GM06990 (cell line): ENCODE results near the gene COBLL1.

Experiments used
- DNase-seq: peaks from one replicate; pipeline ENCODE4 v3.0.0-alpha.2; 2011; ENCODE audit not compliant: insufficient read length; ENCODE audit errors: extremely low read depth
- H3K27me3 ChIP-seq: replicated peaks from 2 replicates; pipeline ENCODE4 v1.6.0; 2011; ENCODE audit warnings: low read length; ENCODE audit not compliant: control insufficient read depth, insufficient read depth
- H3K36me3 ChIP-seq: 2 replicates; pipeline ENCODE4 v1.5.1; 2011; ENCODE audit warnings: low read length; ENCODE audit not compliant: control insufficient read depth, insufficient read depth
- H3K4me3 ChIP-seq: replicated peaks from 2 replicates; pipeline ENCODE4 v1.5.1; 2011; ENCODE audit warnings: low read depth, mild to moderate bottlenecking, control low read depth, low read length
- CTCF ChIP-seq: IDR thresholded peaks from 2 replicates; pipeline ENCODE4 v1.5.1; 2011; ENCODE audit warnings: low read length, control low read depth, mild to moderate bottlenecking, inconsistent platforms; ENCODE audit not compliant: insufficient read depth, poor library complexity, severe bottlenecking

COBLL1 gene

GRCh38 chr2:164781394-164781793 is 60.2 kb downstream of the COBLL1 start:
- TF ChIP-seq CTCF: no peak
- H3K36me3 ChIP-seq: no peaks in the 10 kb centered on the region
- no peak for DNase-seq
- H3K4me3 ChIP-seq: no peak overlapping the region
- no peaks in the 10 kb centered on the region; the same call in 1 of the 2 replicates for H3K27me3 ChIP-seq

GRCh38 chr2:164780611-164781178 is 60.9 kb downstream of the COBLL1 start:
- H3K27me3 ChIP-seq: no peaks in the 10 kb centered on the region; the same call in 1 of the 2 replicates
- TF ChIP-seq CTCF: no peak
- DNase-seq: no peak

GRCh38 chr2:164779383-164780057 is 62.1 kb downstream of the COBLL1 start:
- no peak for TF ChIP-seq CTCF
- no peak for DNase-seq
- Histone ChIP-seq H3K4me3 (no peak overlapping the region), H3K27me3 (no peaks in the 10 kb centered on the region; the same call in 1 of the 2 replicates), H3K36me3 (no peaks in the 10 kb centered on the region)

More at GRCh38 chr2:164780611-164781178, 60.9 kb downstream of the COBLL1 start:
- Histone ChIP-seq H3K36me3 (no peaks in the 10 kb centered on the region), H3K4me3 (no peak overlapping the region)

DNA sequence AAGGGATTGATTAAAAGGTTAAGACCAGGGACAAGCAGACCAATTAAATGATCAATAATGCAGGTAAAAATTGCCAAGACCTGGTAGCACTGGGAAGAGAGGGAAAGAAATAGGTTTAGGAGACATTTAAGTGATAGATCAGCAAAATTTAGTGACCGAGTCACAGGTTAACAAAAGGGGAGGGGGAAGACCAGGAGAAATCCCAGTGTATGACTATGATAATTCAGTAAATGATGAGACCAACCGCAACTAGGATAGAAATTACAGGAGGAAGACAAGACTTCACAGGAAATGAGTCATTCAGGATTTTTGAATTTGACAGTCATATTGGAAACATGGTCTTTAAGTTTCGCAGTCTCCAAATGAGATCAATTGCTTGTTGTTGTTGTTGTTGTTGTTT is 62.9 kb downstream of the COBLL1 start:
- no peak for TF ChIP-seq CTCF
- Histone ChIP-seq H3K36me3 (no peaks in the 10 kb centered on the region), H3K27me3 (no peaks in the 10 kb centered on the region; the same call in 1 of the 2 replicates), H3K4me3 (no peak overlapping the region)
- no peak for DNase-seq

DNA sequence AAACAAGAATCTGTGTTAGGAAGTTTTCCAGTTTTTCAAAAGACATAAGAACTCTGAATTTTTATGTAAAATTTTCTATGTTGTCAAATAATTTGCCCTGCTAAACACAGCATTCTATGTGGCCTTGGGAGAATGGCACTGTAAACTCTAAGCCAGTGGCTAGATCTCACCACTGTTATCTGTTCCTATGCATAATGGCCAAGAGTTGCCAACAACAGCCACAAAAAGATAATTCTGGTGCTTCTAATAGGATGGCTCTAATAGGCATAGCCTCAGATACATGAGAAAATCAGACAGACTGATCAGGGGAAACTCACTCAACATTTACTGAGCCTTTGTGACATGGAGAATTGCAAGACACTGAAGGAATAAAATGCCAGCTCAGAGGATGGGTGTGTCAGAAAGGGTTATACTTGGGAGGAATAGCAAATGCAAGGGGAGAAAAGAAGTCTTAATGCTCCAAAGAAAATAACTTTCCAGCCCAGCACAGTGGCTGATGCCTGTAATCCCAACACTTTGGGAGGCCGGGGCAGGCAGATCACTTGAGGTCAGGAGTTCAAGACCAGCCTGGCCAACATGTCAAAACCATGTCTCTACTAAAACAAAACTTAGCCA is 63.7 kb downstream of the COBLL1 start:
- TF ChIP-seq CTCF: no peak
- no peaks in the 10 kb centered on the region; the same call in 1 of the 2 replicates for H3K27me3 ChIP-seq
- no peak for DNase-seq
- no peak overlapping the region for H3K4me3 ChIP-seq
- H3K36me3 ChIP-seq: no peaks in the 10 kb centered on the region
